GM12874 (cell line): ENCODE data around the gene ALS2CL.

Experiments
- TF ChIP-seq, protein P1 (sequence below): IDR thresholded peaks from 2 replicates; pipeline ENCODE4 v1.5.1; 2011; ENCODE audit warnings: low read depth, mild to moderate bottlenecking, control low read depth, low read length, moderate library complexity; ENCODE audit not compliant: insufficient read depth

Gene ALS2CL

DNA sequence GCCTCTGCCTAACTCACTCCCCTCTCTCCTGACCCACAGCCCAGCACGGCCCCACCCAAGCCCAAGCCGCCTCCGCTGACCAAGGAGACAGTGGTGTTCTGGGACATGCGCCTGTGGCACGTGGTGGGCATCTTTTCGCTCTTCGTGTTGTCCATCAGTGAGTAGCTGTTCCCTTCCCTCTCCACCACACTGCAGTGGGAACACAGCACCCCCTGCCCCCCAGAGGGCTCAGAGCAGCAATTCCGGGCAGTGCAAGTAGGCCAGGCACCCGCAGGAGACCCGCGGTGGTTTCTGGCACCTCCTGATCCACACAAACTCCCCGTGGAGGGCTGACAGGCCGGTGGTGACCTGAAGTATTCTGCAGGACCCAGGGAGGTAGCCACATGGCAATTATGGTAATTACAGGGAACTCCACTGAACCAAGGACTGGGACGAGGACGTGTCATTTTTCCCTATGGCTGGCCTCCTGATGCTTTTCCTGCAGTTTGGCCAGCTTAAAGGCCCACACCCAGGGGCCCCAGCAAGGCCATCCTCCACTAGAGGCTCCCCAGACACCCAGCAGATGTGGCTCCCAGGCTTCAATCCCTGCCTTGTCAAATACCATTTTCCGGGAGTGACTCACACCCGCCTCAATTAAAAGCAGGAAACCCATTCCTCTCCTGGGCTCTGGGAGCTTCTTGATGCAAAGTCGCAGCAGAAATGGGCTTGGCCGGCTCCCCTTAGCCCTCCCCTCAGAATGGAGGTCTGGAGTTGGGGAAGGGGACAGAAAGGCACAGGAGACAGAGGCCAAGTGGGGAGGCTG lies 12.5 kb upstream of the ALS2CL start:
- TF ChIP-seq, protein P1, sequence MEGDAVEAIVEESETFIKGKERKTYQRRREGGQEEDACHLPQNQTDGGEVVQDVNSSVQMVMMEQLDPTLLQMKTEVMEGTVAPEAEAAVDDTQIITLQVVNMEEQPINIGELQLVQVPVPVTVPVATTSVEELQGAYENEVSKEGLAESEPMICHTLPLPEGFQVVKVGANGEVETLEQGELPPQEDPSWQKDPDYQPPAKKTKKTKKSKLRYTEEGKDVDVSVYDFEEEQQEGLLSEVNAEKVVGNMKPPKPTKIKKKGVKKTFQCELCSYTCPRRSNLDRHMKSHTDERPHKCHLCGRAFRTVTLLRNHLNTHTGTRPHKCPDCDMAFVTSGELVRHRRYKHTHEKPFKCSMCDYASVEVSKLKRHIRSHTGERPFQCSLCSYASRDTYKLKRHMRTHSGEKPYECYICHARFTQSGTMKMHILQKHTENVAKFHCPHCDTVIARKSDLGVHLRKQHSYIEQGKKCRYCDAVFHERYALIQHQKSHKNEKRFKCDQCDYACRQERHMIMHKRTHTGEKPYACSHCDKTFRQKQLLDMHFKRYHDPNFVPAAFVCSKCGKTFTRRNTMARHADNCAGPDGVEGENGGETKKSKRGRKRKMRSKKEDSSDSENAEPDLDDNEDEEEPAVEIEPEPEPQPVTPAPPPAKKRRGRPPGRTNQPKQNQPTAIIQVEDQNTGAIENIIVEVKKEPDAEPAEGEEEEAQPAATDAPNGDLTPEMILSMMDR: no peak

- TF ChIP-seq, protein P1: peak; percentile 91
These were observed 11.6 kb upstream of the ALS2CL start for GRCh38 chr3:46705022-46705530.

GRCh38 chr3:46703013-46703520 lies 9.6 kb upstream of the ALS2CL start:
- TF ChIP-seq, protein P1: no peak

DNA sequence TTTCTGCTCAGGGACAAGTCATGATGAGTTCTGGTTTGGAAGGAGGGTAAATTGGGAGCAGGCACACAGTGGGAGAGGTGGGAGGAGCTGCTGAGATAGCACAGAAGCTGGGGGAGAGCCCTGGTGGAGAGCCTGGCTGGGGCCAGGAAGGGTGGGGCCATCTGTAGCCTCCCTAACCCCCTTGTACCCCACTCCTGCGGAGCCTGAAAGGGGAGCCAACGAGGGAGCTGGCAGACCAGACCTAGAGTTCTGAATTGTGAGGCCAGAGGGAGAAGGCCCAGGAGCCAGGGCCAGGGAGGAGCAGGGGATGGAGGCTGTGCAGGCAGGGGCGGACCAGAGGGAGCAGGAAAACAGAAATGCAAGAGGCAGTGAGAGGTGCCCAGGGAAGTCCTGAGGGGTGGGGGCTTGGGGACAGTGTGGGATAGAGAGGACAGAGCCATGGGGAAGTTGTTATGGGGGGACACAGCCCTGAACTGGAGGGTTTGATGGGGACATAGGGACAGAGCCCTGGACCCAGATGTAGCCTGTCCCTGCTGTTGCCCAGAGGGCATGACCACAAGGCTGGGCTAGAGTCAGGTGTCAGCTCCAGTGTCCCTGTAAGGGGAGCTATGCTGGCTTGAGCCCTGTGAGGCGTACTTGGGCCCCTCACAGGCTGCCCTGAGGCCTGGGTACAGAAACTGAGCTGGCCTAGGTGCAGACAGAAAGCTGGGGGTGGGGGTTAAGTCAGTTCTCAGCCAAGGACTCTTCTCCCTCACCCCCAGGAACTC lies 8.9 kb upstream of the ALS2CL start:
- TF ChIP-seq, protein P1: no peak

- TF ChIP-seq, protein P1: no peak
These were observed 7.9 kb upstream of the ALS2CL start, which contains the start of gene TMIE for GRCh38 chr3:46701181-46701939. TSS of gene TMIE (plus strand) at chr3:46701392. CDS start at chr3:46701488, 96 bp downstream.

- TF ChIP-seq, protein P1: no peak
These were observed 7.3 kb upstream of the ALS2CL start for GRCh38 chr3:46700772-46701171.
